ENCODE measurements around the gene PSMG4.

DNA sequence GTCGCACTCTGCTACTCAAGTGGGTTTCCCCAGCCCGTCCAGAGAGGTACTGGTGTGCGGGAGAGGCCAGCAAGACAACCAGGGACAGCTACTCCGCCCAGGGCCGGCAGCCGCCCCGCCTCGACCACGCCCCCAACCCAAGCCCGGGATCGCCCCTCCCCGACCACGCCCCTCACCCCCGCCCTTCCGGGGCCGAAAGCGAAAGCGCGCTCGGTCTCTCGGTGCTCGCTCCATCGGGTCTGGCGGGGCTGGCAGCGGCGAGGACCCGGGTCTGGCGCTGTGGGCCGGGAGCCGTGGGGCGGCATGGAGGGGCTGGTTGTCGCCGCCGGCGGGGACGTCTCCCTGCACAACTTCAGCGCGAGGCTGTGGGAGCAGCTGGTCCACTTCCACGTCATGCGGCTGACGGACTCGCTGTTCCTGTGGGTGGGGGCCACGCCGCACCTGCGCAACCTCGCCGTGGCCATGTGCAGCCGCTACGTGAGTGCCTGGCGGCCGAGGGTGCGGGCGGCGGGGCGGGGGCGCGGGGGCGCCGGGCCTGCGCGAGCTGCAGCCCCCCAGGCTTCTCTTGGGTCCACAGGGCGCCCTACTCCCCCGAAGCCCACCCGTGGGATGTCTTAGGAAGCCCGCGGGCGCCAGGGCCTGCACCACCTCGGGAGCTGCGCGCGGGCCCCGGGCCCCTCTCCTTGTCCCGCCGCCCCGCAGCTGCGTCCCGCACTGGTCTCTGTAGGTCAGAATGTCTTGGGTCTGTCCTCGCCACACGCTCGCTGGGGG is at the start of gene PSMG4:
- TF ChIP-seq, protein P1, sequence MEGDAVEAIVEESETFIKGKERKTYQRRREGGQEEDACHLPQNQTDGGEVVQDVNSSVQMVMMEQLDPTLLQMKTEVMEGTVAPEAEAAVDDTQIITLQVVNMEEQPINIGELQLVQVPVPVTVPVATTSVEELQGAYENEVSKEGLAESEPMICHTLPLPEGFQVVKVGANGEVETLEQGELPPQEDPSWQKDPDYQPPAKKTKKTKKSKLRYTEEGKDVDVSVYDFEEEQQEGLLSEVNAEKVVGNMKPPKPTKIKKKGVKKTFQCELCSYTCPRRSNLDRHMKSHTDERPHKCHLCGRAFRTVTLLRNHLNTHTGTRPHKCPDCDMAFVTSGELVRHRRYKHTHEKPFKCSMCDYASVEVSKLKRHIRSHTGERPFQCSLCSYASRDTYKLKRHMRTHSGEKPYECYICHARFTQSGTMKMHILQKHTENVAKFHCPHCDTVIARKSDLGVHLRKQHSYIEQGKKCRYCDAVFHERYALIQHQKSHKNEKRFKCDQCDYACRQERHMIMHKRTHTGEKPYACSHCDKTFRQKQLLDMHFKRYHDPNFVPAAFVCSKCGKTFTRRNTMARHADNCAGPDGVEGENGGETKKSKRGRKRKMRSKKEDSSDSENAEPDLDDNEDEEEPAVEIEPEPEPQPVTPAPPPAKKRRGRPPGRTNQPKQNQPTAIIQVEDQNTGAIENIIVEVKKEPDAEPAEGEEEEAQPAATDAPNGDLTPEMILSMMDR (optimal IDR thresholded peaks at IDR 0.05 in 1 of 3, IDR thresholded peaks at IDR 0.05 in 1 of 3, conservative IDR thresholded peaks at IDR 0.05 in 1 of 3; ENCODE audit: extremely low read depth in 1 of 3, insufficient read depth in 2 of 3, low read length in 3 of 3), result no peak
- no peak for TF ChIP-seq EZH2 (IDR thresholded peaks at IDR 0.05; ENCODE audit: low read length)
